NCI-H2171 treated with DMSO at 0.1 percent for 48 hours (cell line): Measurements from ENCODE around the gene MS4A8.
A peak's percentile ranks its signal among the peaks of the same experiment; 100 is the strongest.
"Not testable (repeated sequence)": the region's sequence is repeated elsewhere in the genome, so short reads cannot be mapped to it uniquely, and the experiment has no call there.

Experiments used
- DNase-seq: peaks from one replicate; lab custom pipeline; 2025; lab: John Stamatoyannopoulos, UW

The MS4A8 gene

DNA sequence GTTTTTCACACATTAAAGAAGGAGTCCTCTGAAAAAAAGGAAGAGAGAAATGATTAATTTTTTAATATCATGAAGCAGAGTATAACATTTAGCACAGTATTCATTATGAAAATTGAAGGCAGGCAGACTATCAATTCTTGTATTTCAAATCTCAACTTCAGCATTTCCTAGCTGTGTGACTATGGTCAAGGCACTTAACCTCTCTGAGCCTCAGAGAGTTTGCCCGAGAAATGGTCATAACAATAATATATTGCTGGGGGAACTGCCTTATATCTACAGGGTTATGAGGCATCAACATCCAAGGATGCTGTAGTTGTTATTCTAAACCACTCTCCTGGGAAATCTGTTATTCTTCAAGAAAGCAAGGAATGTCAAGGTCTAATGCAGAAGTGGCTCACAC is 26.2 kb downstream of the MS4A8 start:
- no peak for DNase-seq

DNA sequence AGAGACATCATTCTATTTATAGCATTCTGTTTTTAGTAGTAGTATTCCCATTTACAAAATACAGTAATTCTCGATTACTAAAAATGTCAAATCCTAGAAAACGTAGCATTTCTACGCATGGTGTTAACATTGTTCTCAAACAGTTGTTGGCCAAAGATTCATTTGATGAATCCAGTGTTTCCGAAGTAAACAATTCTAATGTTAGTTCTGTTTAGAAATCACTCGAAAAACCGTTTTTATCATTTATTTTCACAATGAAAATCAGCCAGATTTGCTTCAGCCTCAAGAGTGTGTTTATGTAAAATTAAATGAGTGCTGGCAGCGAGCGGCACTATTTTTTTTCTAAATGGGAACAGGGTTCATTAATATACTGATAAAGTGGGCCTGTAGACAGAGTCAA is 32.2 kb downstream of the MS4A8 start:
- no peak for DNase-seq

DNA sequence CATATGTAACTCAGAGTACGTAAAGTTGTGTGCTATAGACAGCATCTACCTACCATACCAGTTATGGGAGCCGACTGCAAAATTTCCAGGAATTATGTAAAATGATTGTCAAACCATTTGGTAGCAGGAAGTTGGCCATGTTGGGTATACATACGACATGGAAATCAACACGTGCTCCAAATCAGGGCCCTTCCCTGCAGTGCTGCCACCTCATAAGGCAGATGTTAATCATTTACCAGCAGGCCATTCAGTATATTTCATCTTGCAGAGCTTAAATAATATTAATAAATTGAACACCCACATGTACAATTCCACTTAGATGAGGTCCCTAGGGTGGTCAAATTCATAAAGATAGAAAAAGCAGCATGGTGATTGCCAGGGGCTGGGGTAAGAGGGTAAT is 34.9 kb downstream of the MS4A8 start:
- no peak for DNase-seq

DNA sequence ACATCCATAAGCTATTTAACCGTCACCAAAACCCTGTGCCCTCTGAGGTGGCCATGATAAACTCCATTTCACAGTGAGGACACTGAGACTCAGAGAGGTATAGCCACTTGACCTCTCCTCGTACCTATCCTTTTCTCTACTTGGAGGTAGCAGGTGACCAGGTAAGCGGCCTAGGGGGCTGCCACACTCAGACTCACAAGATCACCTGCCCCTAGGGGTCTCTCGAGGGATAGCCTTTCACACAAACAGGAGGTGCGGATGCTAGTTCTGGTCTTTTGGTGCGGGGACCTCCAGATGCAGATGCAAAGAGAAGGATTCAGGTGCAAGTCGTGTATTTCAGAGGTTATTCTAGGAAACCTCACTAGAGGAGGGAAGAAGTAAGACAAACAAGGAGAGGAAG is 39.7 kb downstream of the MS4A8 start:
- no peak for DNase-seq

DNA sequence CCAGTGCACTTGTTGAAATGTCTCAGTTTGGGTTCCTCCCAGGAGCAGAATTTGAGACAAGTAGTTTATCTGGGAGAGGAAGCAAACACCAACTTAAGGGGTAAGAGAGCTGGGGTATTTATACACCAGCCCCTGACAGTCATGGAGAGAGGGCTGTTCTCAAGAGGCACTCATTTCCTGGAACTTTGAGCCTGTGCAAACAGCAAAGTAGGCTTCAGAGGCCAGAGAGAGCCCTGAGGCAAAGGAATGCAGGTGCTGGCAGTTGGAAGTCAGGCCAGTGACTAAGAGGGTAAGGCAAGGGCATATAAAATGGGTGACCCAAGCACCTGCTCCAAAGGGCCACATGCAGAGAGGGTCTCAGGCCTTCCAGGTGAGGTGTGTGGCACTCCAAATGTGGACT is 41.2 kb downstream of the MS4A8 start:
- no peak for DNase-seq

DNA sequence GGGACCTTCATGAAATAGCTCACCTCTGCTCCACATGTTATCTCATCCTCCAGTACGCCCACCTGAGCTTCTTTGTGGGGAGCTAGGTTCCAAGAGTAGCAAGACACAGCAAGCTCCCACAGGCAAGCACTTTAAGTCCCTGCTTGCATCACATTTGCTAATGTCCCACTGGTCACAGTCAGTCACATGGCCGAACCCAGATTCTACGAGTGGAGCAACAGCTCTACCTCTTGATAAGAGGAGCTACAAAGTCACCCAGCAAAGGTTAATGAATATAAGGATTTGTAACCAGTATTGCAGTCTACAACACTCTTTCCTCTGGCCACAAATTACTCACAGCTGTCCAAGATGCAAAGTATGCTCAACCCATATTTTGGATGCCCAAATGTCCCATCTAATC is 42.0 kb downstream of the MS4A8 start:
- no peak for DNase-seq

DNA sequence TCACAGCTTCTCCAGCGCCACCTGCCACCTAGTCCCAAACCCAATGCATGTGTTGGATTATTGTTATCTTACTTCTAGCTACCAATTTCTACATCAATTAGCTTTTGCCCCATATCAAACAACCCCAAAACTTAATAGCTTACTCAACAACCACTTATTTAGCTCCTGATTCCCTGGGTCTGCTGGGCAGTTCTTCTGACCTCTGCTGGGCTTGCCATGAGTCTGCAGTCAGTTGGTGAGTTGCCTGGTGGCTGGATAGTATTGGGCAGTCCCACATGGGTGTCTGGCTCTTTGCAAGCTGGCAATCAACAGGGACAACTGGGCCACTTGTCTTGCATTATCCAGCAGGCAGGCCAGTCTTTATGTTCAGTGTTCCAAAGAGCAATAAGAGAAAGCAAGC is 43.6 kb downstream of the MS4A8 start:
- DNase-seq, result no peak

DNA sequence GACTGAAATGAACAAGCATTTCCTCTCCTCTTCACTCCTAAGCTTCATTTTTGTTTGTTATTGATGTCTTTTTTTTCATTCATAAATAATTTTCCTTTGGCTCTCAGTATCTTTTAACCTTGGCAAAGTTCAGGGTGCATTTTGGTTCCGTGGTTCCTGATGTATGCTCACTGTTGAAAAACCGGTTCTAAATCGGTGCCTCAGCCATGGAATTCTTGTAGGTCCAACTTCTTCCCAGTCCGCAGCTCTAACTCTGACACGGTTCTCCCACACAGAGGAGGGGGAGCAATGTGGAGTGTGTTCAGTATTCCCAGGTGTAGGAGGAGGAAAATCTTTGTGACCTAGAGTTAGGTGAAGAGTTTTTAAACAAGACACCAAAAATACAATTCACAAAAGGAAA is 44.7 kb downstream of the MS4A8 start:
- no peak for DNase-seq

DNA sequence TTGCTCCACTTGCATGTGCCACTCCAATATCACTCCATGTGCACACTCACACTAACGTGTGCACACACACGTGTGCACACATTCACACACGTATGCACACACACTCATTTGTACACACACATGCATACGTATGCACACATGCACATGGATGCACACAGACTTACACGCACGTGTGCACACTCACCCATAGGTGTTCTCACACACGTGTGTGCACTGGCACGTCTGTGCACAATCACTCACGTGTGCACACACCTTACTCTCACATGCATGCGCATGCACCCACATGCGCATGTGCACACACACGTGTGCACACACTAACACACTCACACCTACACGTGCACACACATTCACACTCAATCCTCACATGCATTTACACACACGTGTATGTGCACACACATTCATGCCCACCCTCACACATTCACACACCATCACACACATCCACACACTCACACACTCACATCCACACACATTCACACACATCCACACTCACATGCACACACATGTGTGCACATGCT is 48.0 kb downstream of the MS4A8 start:
- no peak for DNase-seq

DNA sequence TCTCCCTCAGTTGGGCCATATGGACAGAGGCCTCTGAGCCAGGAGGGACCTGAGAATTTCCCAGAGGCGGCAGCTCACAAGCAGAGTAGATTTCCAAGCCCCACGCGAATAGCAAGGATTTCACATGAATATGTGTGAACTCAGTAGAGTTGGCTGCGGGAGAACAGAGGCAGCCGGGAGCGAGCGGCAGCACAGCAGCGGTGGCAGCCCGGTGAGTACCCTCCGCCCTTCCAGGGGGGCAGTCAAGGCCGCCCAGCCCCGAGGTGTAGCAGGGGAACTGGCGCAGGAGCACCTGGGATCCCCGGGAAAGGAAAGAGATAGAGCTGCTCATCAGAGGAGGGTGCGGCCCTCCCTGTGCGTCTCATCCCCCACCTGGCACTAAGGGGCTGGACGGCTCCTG is 48.8 kb downstream of the MS4A8 start:
- no peak for DNase-seq

DNA sequence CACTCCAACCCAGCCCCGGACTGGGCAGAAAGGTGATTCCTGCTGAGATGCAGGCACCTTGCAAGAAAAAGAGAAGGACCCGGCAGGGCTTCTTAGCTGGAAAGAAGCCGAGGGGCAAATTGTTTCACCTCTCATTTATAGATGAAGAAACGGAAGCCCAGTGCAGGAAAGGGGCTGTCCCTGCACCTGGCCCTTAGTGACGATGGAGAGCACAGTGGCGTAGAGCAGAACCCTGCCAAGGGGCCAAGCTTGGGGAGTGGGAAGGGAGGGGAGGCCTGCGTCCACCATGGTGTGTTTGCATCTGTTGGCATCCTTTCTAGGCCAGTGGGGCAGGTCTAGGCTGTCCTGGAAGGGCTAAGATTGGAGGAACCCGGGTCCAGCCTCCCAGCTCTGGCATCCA is 49.4 kb downstream of the MS4A8 start:
- no peak for DNase-seq

DNA sequence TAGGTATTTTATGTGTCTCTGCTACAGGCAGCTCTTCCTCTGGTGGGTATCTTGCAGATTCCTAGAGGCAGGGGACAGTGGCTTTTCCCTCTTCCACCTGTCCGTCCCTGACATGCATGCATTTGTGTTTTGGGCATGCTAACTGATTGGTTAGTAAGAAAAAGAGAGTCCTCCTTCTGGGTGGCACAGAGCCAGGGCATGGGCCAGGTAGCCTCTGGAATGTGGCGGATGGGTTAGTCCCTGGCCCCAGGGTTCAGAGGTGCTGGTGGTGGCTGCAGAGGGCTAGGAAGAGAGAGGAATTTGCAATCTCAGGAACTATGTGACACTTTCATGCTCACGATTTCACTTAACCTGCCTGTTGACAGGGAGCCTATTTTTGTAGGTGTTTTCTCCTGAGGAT is 51.5 kb downstream of the MS4A8 start:
- no peak for DNase-seq

DNA sequence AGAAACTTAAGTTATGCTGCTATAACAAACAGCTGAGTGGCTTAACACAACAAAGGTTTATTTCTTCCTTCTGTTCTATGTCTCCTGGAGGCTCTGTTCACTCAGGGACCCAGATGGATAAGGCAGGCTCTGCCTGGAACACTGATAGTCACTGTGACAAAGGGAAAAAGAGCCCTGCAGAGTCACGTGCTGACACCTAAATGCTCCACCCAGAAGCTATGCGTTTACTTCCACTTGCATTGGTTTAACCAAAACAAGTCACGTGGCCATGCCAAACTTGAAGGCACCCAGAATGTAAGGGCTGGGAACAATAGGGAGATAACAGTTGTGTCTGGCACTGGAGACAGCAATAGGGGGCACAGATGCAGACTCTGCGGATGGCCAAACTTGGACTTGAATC is 53.9 kb downstream of the MS4A8 start:
- DNase-seq, result peak; percentile 7

DNA sequence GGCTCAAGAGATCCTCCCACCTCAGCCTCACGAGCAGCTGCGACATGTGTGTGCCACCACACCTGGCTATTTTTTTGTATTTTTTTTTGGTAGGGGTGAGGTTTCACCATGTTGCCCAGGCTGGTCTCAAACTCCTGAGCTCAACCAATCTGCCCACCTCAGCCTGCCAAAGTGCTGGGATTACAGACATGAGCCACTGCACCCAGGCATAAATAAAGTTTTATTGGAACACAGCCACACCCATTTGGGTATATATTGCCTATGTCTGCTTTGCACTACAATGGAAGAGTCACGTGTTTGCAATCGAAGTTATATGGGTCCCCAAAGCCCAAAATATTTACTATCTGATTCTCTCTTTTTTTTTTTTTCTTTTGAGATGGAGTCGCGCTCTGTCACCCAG is 55.5 kb downstream of the MS4A8 start:
- no peak for DNase-seq

DNA sequence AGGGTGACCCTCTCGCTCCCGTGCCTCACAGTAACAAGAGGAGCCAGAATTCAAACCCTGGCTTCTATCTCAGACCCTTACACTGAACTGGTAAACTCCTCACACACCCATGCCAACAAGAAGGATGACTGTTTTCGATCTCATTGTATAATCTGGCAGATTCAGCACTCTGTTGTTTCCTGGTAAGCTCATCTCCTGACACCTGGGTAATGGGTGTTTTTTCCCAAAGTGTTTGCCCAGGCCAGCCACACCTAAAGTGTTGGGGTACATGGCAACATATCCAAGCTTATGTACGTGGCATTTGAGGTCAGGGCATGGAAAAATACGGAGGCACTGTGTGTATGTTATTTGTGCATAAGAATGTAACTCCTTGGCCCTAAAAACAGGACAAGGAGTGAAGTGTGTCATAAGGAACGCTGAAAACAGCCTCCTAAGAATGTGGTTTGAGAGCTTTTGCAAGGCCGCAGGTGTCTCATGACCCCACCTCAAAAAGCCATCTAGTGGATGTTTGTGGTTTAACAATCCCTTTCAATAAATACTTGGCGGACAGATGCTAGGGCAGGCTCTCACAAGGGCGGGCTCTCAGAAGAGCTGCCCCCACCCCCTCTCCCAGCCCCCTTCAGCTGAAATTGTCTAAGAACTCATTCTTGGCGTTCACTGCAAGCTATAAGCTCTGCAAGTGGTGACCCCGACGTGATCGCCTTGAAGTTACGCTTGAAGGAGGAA is 57.1 kb downstream of the MS4A8 start, which contains the start of gene MS4A15:
Gene MS4A15 (plus strand): TSS at position 561 of the 726 bp plus-strand sequence. CDS start 6,867 bp downstream, outside the sequence.
- DNase-seq, result peak; percentile 38

DNA sequence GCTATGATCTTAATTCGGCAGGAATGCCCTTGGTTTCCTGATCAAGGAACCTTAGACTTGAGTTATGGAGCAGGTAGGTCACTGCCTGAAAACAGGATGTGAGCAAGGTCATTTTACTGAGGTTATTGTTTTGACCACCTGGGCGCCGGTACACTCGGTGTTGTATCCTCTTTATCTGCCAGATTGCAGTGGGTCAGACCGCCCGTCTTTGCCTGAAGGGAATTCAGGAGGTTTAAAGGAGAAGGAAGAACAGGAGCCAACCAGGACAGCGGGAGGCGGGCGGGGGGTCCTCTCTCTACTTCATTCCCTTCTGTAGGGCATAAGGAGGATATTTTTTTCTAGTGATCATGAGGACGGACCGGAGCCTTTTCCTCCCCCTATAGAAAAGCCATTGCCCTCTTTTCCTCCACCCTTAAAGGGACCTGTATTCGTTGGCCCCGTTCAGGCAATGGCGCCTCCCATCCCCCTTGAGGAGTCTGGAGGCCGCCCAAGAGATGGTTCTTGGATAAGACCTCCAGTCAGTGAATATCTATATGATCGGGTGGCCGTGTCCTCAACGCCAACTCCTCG is 57.9 kb downstream of the MS4A8 start:
- DNase-seq, result no peak

DNA sequence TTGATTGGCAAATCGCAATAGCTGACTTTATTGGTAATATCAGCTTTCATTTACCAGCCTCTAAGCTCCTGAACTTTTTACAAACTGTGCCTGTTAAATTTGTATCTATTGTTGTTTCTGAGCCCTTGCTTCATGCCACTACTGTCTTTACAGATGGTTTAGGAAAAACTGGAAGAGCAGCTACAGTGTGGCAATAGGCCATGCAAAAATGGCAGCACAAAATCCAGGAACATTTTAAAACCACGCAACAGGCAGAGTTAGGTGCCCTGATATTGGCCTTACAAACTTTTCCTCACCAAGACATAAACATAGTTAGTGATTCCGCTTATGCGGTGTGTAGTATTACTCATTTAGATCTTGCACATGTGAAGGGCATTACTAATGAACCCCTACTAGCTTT is 59.3 kb downstream of the MS4A8 start:
- not testable (repeated sequence) for DNase-seq

DNA sequence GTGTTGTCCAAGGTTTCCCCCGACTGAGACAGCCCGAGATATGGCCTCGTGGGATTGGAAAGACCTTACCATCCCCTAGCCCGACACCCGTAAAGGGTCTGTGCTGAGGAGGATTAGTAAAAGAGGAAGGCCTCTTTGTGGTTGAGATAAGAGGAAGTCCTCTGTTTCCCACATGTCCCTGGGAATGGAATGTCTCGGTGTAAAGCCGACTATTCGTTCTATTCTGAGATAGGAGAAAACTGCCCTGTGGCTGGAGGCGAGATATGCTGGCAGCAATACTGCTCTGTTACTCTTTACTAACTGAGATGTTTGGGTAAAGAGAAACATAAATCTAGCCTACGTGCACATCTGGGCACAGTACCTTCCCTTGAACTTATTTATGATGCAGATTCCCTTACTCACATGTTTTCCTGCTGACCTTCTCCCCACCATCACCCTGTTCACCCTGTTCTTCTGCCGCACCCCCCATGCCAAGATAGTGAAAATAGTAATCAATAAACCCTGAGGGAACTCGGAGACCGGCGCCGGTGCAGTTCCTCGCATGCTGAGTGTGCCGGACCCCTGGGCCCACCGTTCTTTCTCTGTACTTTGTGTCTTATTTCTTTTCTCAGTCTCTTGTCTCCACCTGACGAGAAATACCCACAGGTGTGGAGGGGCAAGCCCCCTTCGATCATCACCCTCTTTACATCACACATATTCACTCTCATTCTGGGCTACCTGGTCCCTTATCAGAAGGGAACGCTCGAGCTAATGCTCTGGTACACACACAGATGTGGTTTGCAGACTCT is 60.2 kb downstream of the MS4A8 start:
- DNase-seq, result not testable (repeated sequence)

DNA sequence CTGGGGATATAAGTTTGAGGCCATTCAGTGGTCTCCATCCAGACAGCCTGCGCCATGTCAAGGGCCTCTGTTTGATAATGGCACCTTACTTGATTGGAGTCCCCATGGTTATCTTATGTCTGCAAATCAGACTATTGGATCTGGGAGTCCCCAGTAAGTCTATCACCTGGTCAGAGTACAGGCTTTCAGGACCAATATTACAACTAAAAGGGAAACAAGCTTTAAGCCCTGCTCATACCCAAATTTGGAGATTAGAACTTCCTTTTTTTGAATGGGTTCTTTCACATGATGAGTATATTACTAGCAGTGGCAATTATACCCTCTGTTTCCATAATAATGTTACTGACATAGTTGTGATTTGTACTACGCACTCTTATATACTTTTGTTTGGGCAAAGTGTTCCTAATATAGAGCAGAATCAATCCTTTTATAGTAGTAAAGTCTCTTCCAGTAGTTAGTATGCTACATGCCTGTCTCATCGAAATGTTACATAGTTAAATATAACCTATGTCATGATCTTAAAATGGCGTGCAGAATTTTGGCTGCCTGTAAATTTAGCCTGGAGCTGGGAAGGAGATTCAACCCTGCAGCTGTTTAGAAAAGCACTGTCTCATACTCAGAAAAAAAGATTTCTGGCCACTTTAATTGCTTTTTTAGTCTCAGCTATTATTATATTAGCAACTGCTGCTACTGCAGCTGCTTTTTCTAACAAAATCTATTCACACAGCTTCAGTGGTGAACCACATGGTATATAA is 62.2 kb downstream of the MS4A8 start:
- DNase-seq, result no peak

DNA sequence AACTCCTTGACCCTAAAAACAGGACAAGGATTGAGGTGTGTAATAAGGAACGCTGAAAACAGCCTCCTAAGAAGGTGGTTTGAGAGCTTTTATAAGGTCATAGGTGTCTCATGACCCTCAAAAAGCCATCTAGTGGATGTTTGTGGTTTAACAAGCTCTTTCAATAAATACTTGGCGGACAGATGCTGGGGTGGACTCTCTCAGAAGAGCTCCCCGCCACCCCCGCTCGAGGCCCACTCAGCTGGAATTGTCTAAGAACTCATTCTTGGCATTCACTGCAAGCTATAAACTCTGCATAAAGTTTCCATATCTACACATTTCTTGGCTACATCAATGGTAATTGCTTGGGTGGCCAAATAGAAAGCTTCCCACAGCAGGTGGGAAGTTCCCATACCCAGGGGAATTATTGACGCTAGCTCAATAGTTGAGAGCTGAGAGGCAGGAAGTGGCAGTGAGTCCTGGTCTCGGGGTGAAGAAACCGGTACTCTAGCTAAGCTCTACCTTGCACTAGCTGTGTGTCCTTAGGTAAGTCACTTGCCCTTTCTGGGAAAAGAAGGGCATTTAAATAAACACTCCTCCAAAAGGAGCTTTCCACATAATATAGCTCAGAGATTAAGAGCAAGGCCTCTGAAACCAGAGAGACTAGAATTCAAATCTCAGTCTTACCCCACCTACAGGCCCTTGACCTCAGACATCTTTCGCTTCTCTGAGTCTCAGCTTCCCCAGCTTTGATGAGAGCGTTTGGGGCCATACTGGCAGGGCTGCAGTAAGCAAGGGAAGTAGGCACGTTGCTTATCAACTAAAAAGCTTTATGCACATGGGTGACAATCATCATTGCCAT is 63.7 kb downstream of the MS4A8 start:
- DNase-seq, result no peak

DNA sequence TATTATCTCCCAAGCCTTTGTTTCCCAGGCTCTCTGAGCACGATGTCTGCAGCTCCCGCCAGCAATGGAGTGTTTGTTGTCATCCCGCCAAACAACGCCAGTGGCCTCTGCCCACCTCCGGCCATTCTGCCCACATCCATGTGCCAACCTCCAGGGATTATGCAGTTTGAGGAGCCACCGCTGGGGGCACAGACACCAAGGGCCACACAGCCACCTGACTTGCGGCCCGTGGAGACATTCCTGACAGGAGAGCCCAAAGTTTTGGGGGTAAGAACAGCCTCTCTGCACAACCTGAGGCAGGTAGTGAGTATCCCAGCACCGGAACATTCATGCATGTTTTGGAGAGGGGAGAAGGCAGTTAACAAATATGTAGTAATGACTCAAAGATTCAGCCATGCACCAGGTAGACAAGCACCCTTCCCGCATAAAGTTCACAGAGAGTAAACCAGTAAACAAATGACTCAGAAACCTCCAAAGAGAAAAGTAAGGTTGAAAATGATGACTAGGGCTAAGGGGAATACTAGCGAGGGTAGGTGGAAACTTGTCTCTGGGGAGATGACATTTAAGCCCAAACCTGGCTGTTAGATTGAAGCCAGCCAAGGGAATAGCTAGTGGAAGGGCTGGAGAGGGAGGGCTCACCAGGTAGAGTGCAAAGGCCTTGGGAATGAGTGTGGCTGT is 64.4 kb downstream of the MS4A8 start:
- no peak for DNase-seq
